Measurements from ENCODE around the gene SNRNP35.
"Not testable (repeated sequence)": the region's sequence is repeated elsewhere in the genome, so short reads cannot be mapped to it uniquely, and the experiment has no call there.

SNRNP35 gene

GRCh38 chr12:123491481-123491880 lies 33.5 kb downstream of the SNRNP35 start:
- no peak for DNase-seq (ENCODE audit: low read depth)
- no peak overlapping the region for H3K4me3 ChIP-seq (ENCODE audit: low read depth, low read length)
- TF ChIP-seq CTCF (IDR thresholded peaks at IDR 0.05; ENCODE audit: low read depth, low read length), result no peak
- TF ChIP-seq MYC (IDR thresholded peaks at IDR 0.05; ENCODE audit: low read depth, low read length), result no peak
- TF ChIP-seq, protein P1, sequence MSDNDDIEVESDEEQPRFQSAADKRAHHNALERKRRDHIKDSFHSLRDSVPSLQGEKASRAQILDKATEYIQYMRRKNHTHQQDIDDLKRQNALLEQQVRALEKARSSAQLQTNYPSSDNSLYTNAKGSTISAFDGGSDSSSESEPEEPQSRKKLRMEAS (IDR thresholded peaks at IDR 0.05; ENCODE audit: low read depth, low read length), result no peak
- TF ChIP-seq POLR2A (IDR thresholded peaks at IDR 0.05; ENCODE audit: extremely low read depth, insufficient read length), result no peak

GRCh38 chr12:123492339-123493039 lies 34.5 kb downstream of the SNRNP35 start:
- not testable (repeated sequence) for H3K4me3 ChIP-seq (ENCODE audit: low read depth, low read length)
- peak; percentile 37 for DNase-seq (ENCODE audit: low read depth)

DNA sequence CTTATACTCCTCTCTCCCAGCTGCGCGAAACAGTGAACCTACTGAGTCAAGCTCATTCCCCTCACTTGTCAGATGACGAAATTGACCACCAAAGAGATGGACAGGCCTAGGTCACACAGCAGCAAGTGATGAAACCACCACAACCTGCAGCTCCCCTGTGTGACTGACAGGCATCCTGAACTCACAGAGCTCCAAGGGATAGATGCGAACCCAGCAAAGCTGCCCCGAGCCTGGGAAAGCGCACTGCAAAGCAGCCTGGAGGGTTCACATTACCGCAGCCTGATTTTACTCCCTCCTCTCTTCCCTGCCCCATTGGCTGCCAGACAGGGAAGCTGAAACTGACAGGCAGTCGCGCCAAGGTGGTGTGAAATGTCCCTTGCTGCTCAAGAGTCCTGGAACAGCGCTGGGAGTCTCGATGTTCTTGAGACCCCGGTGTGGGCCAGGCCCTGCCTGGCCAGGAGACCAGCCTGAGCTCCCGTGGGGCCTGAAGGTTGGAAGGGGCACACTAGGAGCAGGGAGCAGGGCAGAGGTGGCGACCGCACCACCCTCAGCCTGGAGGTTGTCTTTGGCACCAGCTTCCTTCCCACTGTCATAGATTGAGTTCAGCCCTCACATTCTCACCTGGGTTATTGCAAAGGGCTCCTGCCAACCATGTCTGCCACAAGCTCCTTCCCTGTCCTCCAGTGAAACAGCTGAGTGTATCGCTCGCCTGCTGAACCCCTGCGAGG lies 36.3 kb downstream of the SNRNP35 start:
- DNase-seq (ENCODE audit: low read depth), result peak; percentile 53
- TF ChIP-seq, protein P1 (IDR thresholded peaks at IDR 0.05; ENCODE audit: low read depth, low read length), result no peak
- TF ChIP-seq MYC (IDR thresholded peaks at IDR 0.05; ENCODE audit: low read depth, low read length), result no peak
- TF ChIP-seq POLR2A (IDR thresholded peaks at IDR 0.05; ENCODE audit: extremely low read depth, insufficient read length), result no peak
- no peak for TF ChIP-seq CTCF (IDR thresholded peaks at IDR 0.05; ENCODE audit: low read depth, low read length)
- H3K4me3 ChIP-seq (ENCODE audit: low read depth, low read length), result no peak overlapping the region

DNA sequence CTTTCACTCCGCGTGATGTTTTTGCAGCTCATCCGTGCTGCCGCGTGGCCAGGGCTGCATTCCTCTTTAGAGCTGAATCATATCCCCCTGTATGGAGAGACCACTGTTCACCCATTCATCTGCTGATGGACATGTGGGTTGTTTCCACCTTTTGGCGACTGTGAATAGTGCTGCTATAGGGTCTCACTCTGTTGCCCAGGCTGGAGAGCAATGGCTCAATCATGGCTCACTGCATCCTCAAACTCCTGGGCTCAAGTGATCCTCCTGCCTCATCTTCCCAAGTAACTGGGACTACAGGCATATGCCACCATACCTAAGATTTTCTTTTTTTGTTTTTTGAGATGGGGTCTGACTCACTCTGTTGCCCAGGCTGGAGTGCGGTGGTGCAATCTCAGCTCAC lies 39.1 kb downstream of the SNRNP35 start:
- TF ChIP-seq, protein P1 (IDR thresholded peaks at IDR 0.05; ENCODE audit: low read depth, low read length), result no peak
- TF ChIP-seq POLR2A (IDR thresholded peaks at IDR 0.05; ENCODE audit: extremely low read depth, insufficient read length), result no peak
- TF ChIP-seq CTCF (IDR thresholded peaks at IDR 0.05; ENCODE audit: low read depth, low read length), result no peak
- TF ChIP-seq MYC (IDR thresholded peaks at IDR 0.05; ENCODE audit: low read depth, low read length), result no peak
- H3K4me3 ChIP-seq (ENCODE audit: low read depth, low read length), result no peak overlapping the region
- DNase-seq (ENCODE audit: low read depth), result no peak

- peak; percentile 50 for DNase-seq (ENCODE audit: low read depth)
- TF ChIP-seq CTCF (IDR thresholded peaks at IDR 0.05; ENCODE audit: low read depth, low read length) (peak; percentile 1), MYC (IDR thresholded peaks at IDR 0.05; ENCODE audit: low read depth, low read length) (no peak)
- TF ChIP-seq, protein P1 (IDR thresholded peaks at IDR 0.05; ENCODE audit: low read depth, low read length), result no peak
- H3K4me3 ChIP-seq (ENCODE audit: low read depth, low read length), result no peak overlapping the region
Observed at GRCh38 chr12:123498126-123498825, 40.3 kb downstream of the SNRNP35 start.

DNA sequence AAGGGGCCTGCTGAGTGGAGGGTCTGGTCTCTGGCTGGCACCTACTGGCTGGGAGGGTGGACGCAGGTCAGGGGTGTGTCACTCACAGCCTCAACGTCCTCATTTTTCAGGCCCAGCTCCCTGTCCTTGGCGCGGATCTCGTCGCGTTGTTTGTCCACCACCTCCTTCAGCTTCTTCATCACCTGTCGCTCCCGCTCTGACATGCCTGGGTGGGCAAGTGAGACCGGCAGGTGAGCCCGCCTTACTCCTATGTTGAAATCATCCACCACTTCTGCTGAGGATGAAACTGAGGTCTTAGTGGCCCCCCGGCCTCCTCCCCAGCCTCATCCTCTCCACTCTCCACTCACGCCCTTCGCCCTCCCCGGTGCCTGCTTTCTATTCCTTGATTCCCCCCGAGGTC lies 41.4 kb downstream of the SNRNP35 start:
- TF ChIP-seq MYC (IDR thresholded peaks at IDR 0.05; ENCODE audit: low read depth, low read length) (no peak), CTCF (IDR thresholded peaks at IDR 0.05; ENCODE audit: low read depth, low read length) (no peak), POLR2A (IDR thresholded peaks at IDR 0.05; ENCODE audit: extremely low read depth, insufficient read length) (no peak)
- TF ChIP-seq, protein P1 (IDR thresholded peaks at IDR 0.05; ENCODE audit: low read depth, low read length), result no peak
- H3K4me3 ChIP-seq (ENCODE audit: low read depth, low read length), result no peak overlapping the region
- DNase-seq (ENCODE audit: low read depth), result no peak
